Gastroesophageal sphincter (tissue), 3 donors: Measurements from ENCODE around the gene RNF175.

Experiments
- POLR2A ChIP-seq, 2 donors: fragments of 450-650 bp; IDR thresholded peaks; one replicate each; pipeline ENCODE4 v1.6.1; 2017; ENCODE audit warnings: antibody characterized with exemption in 2 of 2, mild to moderate bottlenecking in 2 of 2, moderate library complexity in 1 of 2
- POLR2AphosphoS5 ChIP-seq: sonication (generic); formaldehyde crosslinking; IDR thresholded peaks from one replicate; pipeline ENCODE4 v1.6.1; 2017; ENCODE audit warnings: antibody characterized with exemption
- TF ChIP-seq, protein P1 (sequence below), 4 experiments: fragments of 200-600 bp in 2 of 4; fragments of 450-650 bp in 2 of 4; sonication (generic) in 1 of 4; IDR thresholded peaks; one replicate each; pipeline ENCODE4 v1.5.1; 2017 to 2019; ENCODE audit warnings: antibody characterized with exemption in 4 of 4, mild to moderate bottlenecking in 2 of 4, moderate library complexity in 2 of 4

DNA sequence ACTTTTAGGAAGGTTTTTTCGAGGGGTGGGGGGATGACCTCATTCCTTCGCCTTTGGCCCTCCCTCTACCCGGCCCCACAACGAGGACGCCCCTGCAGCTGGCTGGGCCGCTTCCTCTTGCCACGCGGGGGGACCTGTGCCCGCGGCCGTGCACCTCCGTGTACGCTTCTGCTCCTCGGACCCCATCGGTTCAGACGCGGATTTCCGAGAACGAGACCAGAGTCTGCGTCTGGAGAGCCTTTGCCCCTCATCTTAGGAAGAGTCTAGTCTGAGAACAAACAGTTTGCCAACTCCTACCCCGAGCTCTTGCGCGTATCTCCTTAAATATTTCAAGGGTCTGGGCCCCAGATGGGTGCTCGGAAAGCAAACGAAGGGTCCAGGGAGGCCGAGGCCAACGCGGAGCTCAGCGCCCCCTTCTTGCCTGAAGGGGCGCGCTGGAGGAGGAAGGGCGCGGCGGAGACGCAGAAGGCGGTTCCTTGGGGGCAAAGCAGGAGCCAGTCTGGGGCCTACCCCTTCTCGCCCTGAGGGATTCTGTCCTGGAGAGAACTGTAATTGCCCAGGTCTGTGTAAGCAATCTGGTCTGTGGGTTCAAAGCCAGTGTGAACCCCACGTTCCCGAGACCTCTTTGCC lies 32.9 kb upstream of the RNF175 start:
- TF ChIP-seq POLR2A (IDR thresholded peaks at IDR 0.05), result no peak
- TF ChIP-seq, protein P1, sequence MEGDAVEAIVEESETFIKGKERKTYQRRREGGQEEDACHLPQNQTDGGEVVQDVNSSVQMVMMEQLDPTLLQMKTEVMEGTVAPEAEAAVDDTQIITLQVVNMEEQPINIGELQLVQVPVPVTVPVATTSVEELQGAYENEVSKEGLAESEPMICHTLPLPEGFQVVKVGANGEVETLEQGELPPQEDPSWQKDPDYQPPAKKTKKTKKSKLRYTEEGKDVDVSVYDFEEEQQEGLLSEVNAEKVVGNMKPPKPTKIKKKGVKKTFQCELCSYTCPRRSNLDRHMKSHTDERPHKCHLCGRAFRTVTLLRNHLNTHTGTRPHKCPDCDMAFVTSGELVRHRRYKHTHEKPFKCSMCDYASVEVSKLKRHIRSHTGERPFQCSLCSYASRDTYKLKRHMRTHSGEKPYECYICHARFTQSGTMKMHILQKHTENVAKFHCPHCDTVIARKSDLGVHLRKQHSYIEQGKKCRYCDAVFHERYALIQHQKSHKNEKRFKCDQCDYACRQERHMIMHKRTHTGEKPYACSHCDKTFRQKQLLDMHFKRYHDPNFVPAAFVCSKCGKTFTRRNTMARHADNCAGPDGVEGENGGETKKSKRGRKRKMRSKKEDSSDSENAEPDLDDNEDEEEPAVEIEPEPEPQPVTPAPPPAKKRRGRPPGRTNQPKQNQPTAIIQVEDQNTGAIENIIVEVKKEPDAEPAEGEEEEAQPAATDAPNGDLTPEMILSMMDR (IDR thresholded peaks at IDR 0.05), result no peak
- no peak for TF ChIP-seq POLR2AphosphoS5
